Measurements from ENCODE around the gene INO80C.

DNA sequence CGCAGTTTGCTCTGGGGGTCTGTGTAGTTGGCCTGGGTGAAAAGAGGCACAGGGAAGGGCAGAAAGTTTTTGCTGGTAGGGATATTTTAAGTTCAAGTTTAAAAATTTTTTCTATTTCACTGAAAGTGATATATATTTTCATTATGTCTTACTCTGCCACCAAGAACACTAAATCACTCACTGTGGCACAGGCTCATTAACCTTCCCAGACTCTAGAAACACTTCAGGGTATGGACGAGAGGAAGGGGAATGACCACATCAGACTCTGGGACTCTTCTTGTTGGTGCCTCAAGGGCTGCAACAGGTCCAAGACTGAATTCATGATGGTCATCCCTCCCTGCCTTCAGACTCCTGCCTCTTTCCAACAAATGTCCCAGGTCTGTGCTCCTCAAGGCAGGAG is 29.0 kb downstream of the INO80C start:
- TF ChIP-seq, protein P1, sequence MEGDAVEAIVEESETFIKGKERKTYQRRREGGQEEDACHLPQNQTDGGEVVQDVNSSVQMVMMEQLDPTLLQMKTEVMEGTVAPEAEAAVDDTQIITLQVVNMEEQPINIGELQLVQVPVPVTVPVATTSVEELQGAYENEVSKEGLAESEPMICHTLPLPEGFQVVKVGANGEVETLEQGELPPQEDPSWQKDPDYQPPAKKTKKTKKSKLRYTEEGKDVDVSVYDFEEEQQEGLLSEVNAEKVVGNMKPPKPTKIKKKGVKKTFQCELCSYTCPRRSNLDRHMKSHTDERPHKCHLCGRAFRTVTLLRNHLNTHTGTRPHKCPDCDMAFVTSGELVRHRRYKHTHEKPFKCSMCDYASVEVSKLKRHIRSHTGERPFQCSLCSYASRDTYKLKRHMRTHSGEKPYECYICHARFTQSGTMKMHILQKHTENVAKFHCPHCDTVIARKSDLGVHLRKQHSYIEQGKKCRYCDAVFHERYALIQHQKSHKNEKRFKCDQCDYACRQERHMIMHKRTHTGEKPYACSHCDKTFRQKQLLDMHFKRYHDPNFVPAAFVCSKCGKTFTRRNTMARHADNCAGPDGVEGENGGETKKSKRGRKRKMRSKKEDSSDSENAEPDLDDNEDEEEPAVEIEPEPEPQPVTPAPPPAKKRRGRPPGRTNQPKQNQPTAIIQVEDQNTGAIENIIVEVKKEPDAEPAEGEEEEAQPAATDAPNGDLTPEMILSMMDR (IDR thresholded peaks at IDR 0.05; ENCODE audit: borderline replicate concordance, extremely low read depth, low read length, poor library complexity, severe bottlenecking) = no peak
- no peak for TF ChIP-seq EZH2 (IDR thresholded peaks at IDR 0.05; ENCODE audit: borderline replicate concordance, low read depth, low read length, severe bottlenecking)

Measured in DND-41 (cell line).